Measurements from ENCODE around the gene C19orf25.
"Not testable (repeated sequence)": the region's sequence is repeated elsewhere in the genome, so short reads cannot be mapped to it uniquely, and the experiment has no call there.

C19orf25 gene

GRCh38 chr19:1511318-1512317 is 32.6 kb upstream of the C19orf25 start:
- DNase-seq = no peak

DNA sequence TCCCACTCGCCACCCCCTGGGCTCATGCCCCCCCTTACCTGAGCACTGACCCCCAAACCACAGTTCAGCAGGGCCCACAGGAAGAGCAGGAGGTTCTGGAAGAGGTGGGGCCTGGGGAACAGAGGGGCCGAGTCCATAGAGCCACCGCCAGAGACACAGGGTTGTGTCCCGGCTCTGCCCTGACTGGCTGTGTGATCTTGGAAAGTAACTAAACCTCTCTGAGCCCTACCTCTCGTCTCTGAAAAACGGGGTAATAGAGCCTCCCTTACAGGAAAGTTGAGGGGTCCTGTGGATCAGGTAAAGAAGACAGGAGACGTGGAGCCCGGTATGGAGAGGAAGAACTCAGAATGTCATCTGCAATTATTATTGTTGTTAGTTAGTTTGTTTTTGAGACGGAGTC is 31.8 kb upstream of the C19orf25 start:
- DNase-seq = no peak

DNA sequence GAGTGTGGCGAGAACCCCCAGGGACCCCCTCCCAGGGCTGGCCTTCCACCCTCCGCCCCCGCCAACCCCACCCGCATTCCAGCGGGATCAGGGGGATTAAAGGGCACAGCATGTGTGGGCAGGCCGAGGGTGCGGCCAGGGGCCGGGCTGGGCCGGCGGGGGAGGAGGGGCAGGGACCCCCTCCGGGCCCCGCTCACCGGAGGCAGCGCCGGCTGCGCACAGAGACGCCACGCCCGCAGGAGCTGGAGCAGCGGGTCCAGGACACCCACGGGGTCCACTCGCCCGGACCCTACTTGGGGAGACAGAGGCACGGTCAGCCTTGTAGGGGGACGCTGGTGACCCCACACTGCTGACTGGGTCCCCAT is 31.4 kb upstream of the C19orf25 start:
- DNase-seq = no peak

- DNase-seq = no peak
These were observed 30.8 kb upstream of the C19orf25 start for GRCh38 chr19:1509602-1510441.

GRCh38 chr19:1508507-1508856 is 29.5 kb upstream of the C19orf25 start:
- DNase-seq = no peak

DNA sequence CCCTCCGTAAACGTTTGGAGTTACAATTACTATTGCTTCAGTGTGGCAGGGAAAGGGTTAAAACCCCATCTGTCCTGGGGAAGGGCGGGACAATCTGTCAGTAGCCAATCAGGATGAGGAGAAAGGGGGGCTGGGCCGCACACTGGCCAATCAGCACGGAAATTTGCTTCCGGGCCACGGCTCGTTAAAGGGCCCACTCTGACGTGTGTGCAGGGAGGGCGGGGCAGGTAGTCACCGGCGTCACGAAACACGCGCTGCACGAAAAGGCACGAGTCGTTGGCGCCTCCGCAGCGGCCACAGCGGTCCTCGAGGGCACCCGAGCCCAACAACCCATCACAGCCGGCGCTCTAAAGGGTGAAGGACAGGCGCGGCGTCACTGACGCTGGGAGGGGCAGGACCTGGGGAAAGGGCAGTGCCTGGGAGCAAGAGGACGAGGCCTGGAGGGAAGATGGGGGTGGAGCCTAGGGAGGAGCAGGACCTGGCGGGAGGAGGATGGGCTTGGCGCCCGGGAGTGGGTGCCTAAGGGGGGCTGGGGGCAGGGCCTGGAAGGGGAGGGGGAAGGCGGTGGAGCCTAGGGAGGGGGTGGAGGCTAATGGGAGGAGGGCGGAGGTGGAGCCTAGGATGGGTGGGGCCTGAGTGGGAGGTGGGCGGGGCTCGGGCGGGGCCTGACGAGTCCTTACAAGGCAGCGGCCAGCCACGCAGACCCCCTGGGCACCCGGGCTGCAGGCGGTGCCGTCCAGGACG is 28.9 kb upstream of the C19orf25 start:
- DNase-seq = peak; percentile 96

DNA sequence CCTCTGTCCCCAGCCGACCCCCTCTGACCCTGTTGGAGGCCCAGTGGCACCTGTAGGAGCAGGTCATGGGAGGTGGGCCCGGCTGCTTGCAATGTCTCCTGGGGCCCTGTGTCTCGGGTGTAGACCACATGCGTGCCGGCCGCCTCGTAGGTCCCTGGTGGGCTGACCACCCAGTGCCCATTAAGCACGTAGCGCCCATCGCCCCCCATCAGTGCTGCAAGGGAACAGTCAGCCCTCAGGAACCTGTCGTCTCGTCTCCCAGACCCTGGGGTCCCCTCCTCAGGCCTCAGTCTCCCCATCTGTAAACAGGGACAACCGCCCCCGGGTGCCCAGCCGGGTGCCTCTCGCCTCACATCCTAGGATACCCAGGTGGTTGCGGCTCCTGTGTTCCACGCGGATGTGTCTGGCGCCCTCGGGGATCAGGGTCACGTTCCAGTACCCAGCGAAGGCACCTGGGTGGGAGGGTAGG is 28.2 kb upstream of the C19orf25 start:
- DNase-seq = no peak

DNA sequence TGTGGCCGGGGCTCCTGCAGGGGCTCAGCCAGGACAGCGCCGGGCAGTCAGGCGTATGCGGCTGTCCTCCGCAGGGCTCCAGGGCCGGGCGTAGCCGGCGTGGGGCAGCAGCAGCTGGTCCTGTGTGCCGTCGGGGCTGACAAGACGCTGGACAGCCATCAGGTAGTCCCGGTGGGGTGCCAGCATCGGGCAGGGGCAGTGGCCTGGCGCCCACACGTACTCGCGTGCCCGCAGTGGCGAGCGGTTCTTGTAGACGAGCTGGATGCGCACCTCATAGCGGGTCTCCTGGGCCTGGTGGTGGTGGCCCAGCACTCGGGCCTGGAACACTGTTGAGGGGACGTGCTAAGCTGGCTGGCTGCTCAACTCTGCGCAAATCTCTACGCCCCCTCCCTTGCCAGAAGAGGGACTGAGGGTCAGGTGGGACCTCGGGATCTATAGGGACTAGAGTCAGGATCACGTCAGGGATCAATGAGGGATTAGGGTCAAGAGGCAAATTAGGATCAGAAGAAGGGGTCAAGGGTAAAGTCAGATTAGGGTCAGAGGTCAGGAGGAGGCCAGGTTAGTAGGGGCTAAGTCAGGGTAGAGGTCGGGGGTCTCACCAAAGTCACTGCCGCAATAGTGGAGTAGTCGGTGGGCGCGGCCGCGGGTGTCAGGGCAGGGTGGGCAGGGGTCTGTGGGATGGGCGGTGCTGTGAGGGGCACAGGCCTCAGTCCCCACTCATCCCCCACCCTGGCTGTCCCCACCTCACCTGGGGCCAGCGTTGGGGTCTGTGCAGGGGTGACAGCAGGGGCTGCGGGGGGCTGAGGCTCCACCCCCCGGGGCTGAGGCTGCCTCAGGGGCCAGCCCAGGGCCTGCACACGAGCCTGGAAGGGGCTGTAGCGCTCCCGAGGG is 27.2 kb upstream of the C19orf25 start:
- DNase-seq = no peak

DNA sequence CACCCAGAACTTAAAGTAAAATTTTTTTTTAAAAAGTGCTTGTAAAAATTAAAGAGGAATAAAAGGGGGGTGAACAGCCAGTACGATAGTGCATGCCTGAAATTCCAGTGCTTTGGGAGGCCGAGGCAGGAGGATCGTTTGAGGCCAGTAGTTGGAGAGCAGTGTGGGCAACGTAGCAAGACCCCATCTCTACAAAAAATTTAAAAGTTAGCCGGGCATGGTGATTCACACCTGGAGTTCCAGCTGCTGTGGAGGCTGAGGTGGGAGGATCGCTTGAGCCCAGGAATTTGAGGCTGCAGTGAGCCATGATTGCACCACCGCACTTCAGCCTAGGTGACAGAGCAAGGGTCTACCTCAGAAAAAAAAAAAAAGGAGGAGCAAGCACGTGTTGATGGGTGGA is 26.0 kb upstream of the C19orf25 start:
- no peak for DNase-seq

DNA sequence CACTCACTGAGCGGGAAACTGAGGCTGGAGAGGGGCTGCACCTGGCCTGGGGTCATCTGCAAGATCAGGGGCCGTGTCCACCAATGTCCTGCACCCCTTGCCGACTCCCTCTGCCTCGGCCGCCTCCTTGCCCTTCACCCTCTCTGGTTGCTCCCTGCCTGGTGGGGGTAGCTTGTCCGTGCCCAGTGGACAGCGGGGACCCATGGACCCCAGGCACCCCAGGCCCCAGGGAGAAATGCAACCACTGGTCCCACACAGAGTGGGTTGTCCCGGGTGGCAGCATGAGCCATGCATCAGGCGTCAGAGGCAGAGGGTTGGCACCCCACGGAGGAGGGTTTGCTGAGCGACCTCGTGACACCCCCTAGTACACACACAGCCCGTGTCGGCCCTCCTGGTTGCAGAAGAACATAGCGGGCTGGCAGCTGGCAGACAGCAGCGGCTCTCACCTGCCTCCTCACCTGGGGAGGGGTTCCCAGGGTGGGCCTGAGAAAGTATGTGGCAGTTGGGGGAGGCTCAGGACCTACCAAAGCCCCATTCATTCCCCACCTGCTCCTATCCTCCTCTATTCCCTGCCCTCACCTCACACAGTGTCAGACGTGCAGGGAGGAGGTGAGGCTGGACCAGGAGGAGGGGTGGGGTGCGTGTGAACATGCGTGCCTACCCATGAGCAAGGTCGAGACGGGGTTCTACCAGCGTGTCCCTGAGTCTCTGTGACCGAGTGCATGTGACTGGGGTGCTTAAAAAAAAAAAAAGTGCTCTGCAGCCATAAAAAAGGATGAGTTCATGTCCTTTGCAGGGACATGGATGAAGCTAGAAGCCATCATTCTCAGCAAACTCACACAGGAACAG is 25.1 kb upstream of the C19orf25 start:
- no peak for DNase-seq

DNA sequence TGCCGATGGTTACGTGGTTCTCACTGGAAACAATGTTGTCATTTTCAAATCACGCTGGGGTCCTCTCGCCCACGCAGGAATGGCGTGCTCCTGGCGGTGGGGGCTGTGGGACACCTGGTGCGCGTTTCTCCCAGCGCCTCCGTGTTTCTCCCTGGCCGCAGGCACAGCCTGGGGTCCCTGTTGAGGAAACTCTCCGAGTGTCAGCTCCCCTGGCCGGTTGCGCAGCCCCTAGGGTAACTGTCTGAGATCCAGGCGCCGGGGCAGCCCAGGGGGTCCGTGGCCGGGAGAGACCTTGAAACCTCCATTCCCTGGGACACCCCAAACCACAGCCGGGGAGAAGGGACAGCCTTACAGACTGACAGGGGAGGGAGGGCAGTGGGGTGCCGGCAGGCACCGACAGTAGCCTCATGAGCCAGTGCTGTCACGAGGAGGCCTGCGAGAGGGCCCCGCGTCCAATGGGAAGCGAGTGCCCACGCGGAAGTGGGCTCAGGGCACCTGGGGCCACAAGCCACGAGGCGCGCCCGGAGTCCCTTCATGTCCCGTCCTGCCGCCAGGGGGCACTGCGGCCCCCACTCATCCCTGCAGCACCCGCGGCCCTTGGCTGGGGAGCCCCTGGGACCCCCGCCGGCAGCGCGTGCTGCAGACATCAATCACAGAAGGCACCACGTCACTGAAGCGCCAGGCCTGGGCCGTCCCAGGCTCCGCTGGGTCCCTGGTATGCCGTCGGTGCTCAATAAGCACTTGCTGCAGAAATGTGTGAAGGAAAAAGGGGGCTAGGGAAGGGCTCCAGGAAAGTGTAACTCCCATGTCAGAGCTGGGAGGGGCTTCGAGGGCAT is 24.3 kb upstream of the C19orf25 start:
- no peak for DNase-seq

DNA sequence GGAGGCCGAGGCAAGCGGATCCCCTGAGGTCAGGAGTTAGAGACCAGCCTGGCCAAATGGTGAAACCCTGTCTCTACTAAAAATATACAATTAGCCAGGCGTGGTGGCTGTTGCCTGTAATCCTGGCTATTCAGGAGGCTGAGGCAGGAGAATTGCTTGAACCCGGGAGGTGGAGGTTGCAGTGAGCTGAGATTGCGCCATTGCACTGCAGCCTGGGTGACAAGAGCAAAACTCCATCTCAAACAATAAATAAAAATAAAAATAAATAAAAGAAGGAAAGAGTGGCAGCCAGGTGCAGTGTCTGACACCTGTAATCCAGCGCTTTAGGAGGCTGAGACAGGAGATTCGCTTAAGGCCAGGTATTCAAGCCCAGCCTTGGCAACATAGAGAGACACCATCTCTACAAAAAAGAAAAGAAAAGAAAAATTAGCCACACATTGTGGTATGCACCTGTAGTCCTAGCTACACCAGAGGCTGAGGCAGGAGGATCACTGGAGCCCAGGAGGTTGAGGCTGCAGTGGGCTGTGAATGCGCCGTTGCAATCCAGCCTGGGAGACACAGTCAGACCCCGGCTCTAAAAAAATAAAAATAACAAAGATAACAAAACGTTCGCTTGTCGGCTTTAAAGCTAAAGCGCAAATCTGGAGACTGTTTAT is 23.5 kb upstream of the C19orf25 start:
- DNase-seq = no peak

DNA sequence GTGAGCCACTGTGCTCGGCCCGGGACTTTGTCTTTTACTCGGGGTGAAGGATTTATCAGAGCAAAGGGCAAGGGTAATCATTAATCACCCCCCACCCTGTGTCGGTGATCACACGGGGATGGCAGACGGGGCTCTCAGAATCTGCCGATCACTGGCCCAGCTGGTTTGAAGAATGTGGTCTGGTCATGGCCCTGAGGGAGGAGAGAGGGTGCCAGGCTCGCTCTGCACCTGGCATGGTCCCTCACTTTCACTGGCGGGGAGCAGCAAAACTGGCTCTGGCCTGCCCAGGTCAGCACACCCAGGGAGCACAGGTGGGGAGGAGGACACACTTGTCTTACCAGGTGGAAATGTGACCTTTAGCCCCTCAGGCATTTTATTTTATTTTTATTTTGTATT is 22.2 kb upstream of the C19orf25 start:
- DNase-seq = no peak

GRCh38 chr19:1499231-1499630 is 20.2 kb upstream of the C19orf25 start:
- not testable (repeated sequence) for DNase-seq

- DNase-seq = no peak
These were observed 18.7 kb upstream of the C19orf25 start for GRCh38 chr19:1497578-1498235.

DNA sequence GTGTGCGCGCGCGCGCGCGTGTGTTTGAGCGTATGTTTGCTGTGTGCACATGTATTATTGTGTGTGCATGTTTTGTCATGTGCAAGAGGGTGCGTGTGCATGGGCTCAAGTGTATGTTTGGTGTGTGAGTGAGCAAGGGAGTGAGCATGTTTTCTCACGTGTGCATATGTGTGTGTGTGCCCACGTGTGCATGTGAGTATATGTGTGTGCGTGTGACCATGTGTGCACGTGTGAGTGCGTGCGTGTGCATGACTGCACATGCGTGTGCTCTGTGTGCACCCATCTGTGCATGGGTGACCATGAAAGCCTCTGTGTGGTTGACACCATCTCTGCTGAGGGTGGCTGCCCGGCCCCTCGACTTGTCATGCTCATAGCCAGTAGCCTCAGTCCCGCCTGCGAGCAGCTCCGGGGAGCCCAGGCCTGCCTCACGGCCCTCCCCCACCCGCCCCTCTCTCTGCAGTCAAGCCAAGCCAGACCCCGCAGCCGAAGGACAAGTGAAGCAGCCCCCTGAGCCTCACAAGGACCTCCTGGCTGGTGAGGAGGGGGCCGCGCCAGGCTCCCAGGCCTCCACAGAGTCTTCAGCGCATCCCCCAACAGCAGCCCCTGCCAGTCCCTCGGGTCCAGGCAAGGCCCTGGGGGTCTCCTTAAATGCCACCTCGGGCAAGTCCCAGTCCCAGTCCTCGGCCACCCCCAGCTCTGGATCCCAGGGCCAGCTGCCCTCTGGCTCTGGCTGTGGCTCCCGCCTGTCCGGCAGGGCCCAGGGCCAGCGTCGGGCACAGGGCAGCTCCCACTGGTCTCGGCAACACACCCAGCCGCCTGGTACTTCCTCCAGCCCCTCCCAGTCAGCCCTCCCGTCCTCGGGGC is 17.9 kb upstream of the C19orf25 start:
- no peak for DNase-seq

DNA sequence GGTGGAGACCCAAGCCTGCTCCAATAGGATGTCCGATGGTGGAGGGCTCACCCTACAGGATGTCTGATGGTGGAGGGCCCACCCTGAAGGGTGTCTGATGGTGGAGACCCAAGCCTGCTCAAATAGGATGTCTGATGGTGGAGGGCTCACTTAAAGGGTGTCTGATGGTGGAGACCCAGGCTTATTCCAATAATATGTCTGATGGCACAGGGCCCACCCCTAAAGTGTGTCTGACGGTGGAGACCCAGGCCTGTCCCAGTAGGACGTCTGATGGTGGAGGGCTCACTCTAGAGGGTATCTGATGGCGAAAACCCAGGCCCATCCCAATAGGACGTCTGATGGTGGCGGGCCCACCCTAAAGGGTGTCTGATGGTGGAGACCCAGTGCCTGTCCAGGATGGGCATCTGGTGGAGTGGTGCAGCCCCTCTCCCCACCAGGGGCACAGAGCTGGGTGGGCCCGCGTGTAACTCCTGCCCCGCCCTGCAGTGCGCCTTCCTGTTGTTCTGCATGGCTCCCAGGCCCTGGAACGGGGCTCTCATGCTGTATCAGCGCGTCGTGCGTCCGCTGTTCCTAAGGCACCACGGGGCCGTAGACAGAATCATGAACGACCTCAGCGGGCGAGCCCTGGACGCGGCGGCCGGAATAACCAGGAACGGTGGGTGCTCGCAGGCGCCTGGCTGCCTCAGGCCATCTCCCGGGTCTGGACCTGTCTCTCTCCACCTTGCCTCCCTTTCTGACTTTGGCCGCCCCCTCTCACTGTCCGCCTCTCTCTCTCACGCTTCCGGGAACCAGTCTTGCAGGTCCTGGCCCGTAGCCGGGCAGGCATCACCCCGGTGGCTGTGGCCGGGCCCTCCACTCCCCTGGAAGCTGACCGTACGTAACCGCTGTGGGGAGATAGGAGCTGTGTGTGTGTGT is 17.0 kb upstream of the C19orf25 start:
- DNase-seq = no peak

Data from DMS79 treated with DMSO at 0.1 percent for 48 hours (cell line).